ENCODE data around the gene BMP6. TPM values are rescaled to one million over a fixed set of nuclear protein-coding genes. Genes with fewer than 3 reads are reported as not detected.

The BMP6 gene
- total and polyA plus RNA-seq, 2 donors (not counting 3 experiments of a cell fraction or from before 2014, with no cell fraction given) = 221 to 276 TPM

- no peak for TF ChIP-seq POLR2AphosphoS5 (IDR thresholded peaks at IDR 0.05; ENCODE audit: insufficient read depth, low read depth, low read length)
- no peak for TF ChIP-seq EZH2 (IDR thresholded peaks at IDR 0.05; ENCODE audit: borderline replicate concordance, low read depth, low read length, severe bottlenecking)
- TF ChIP-seq CTCF (IDR thresholded peaks at IDR 0.05; ENCODE audit: extremely low read depth in 1 of 2, insufficient read depth in 1 of 2, low read depth in 1 of 2, low read length in 2 of 2) = no peak
- no peak for TF ChIP-seq FOS (IDR thresholded peaks at IDR 0.05; ENCODE audit: borderline replicate concordance, insufficient read depth, low read length)
- TF ChIP-seq GATA2 (IDR thresholded peaks at IDR 0.05; ENCODE audit: insufficient read depth, insufficient read length, low read depth, low read length) = no peak
- TF ChIP-seq JUN (IDR thresholded peaks at IDR 0.05; ENCODE audit: borderline replicate concordance, insufficient read depth, insufficient read length, low read depth) = no peak
- TF ChIP-seq POLR2A (IDR thresholded peaks at IDR 0.05; ENCODE audit: low read depth, low read length) = no peak
- TF ChIP-seq MYC (IDR thresholded peaks at IDR 0.05; ENCODE audit: low read depth, low read length) = no peak
- no peak for TF ChIP-seq MAX (IDR thresholded peaks at IDR 0.05; ENCODE audit: insufficient read depth, insufficient read length)
- H4K20me1 ChIP-seq (replicated peaks; ENCODE audit: control insufficient read depth, extremely low read depth, insufficient read depth, low read length) = no peaks in the 10 kb centered on the region
- no peak overlapping the region for H3K4me2 ChIP-seq (ENCODE audit: insufficient read depth, low read length)
- FAIRE-seq (no peak), DNase-seq (ENCODE audit: low read depth, low spot score) (no peak)
- H3K9ac ChIP-seq (replicated peaks; ENCODE audit: extremely low read depth, insufficient read depth, low read length) = no peak overlapping the region
- H3K9me3 ChIP-seq (replicated peaks; ENCODE audit: control insufficient read depth, insufficient read depth, low read length) = no peaks in the 10 kb centered on the region
- no peak overlapping the region for H3K27ac ChIP-seq (ENCODE audit: insufficient read depth, low read depth, low read length)
- no peaks in the 10 kb centered on the region for H3K36me3 ChIP-seq (ENCODE audit: control insufficient read depth in 2 of 2, extremely low read depth in 1 of 2, insufficient read depth in 2 of 2, low read length in 2 of 2)
- CTCF ChIA-PET = interaction anchor here (0.9 kb wide), 1 partner anchor 18 kb away, joined by 4 read pairs; no protein-coding TSS in a partner anchor
- no peak overlapping the region for H3K4me3 ChIP-seq (replicated peaks in 1 of 3; ENCODE audit: insufficient read depth in 1 of 3, low read depth in 1 of 3, low read length in 3 of 3)
- H3K9me1 ChIP-seq (replicated peaks; ENCODE audit: control insufficient read depth, extremely low read depth, insufficient read depth, low read length) = no peaks in the 10 kb centered on the region
- H3K27me3 ChIP-seq (ENCODE audit: control insufficient read depth in 2 of 2, insufficient read depth in 2 of 2, low read length in 2 of 2) = no peaks in the 10 kb centered on the region
- no peaks in the 10 kb centered on the region for H3K4me1 ChIP-seq (ENCODE audit: control insufficient read depth, extremely low read depth, insufficient read depth, low read length)
- dilution Hi-C loops (cut with MboI; ENCODE audit: extremely low pct_ligation_motif_present, low sequenced_read_pairs) (no loop called here), intact Hi-C loops (cut with micrococcal nuclease) (no loop called here)
- no peak overlapping the region for H2AFZ ChIP-seq (ENCODE audit: low read depth, low read length)
- no TSS peak for BruUV-seq (replicated peaks)
- POLR2A ChIA-PET = interaction anchor here (0.8 kb wide), 1 partner anchor 9 kb away, joined by 7 read pairs; no protein-coding TSS in a partner anchor
- no peaks in the 10 kb centered on the region for H3K79me2 ChIP-seq (ENCODE audit: control insufficient read depth, insufficient read depth, low read length)
Measured at GRCh38 chr6:7921046-7921445, 195.1 kb downstream of the BMP6 start.

Measured in endothelial cell of umbilical vein (primary cell).